HG03095 (cell line): Measurements from ENCODE around the gene RAB8B.
"Not testable (repeated sequence)": the region's sequence is repeated elsewhere in the genome, so short reads cannot be mapped to it uniquely, and the experiment has no call there.

ENCODE experiments used
- ATAC-seq: cut with Tn5 transposase; IDR thresholded peaks from one replicate; pipeline ENCODE4 v1.9.1; 2021; ENCODE audit warnings: moderate library complexity; ENCODE audit not compliant: unreplicated experiment

Gene RAB8B

DNA sequence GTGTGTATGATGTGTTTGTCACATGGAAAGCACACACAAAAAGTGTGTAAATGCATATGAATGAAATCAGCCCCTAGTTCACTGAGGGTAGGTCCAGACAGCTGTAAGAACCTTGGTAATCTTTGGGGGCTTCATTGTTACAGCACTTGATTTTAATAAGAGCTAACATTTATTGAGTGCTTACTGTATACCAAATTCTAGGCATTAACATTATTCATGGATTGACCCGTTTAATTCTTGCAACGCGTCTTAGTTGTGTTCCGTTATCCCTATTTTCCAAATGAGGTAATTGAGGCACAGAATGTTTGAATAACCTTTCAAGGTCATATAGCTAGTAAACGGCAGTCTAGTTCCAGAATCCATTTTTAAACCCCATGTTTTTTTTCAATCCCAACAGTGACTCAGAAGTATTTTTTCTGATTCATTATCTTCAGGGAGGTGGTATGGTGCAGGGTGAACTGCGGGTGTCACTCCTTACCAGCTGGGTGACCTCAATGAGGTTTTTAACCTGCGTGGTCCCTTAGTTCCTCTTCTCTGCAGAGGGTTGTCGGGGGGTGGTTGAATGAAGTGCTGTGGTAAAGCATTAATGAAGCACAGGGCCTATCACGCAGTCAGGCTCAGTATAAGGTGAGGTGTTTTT, 14.2 kb downstream of the RAB8B start:
- no peak for ATAC-seq

DNA sequence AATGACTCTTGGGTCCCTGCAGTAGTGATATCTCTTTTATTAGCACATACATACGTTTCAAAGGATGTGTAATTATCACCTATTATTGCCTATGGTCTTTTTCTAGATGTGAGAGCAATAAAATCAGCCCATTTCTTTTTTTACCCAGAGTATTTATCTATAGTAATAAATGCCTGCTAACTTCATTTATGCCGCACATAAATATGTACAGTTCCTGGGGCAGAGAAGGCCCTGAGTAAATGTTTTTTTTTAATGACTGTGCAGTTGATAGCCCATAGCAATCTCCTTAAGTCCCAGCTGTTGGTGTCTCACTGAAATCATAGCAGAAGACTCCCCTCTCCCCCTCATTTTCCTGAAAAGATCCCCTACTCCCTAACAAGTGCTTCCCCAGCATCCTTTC, 16.7 kb downstream of the RAB8B start:
- no peak for ATAC-seq

GRCh38 chr15:63208824-63209223, 19.4 kb downstream of the RAB8B start:
- not testable (repeated sequence) for ATAC-seq

GRCh38 chr15:63210151-63211091, 21.0 kb downstream of the RAB8B start:
- no peak for ATAC-seq

DNA sequence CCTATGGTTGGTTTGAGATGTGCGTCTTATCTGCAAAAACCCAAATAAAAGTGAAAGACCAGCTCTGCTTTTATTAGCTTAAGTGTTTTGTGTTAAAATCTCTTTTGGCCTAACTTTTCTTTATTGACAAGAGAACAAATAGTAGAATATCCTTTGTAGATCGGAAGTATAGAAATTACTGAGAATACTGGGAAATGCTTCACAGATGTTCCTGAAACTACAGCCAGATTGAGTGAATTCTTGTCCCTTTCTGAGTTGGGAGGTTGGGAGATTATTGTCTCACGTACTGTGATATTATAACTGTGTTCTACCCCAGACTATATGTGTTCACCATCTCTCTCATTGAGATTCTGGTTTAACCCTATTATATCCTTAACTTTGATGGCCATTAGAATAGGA, 21.7 kb downstream of the RAB8B start:
- ATAC-seq: no peak

- ATAC-seq: no peak
Observed at GRCh38 chr15:63211549-63211948, 22.1 kb downstream of the RAB8B start.

DNA sequence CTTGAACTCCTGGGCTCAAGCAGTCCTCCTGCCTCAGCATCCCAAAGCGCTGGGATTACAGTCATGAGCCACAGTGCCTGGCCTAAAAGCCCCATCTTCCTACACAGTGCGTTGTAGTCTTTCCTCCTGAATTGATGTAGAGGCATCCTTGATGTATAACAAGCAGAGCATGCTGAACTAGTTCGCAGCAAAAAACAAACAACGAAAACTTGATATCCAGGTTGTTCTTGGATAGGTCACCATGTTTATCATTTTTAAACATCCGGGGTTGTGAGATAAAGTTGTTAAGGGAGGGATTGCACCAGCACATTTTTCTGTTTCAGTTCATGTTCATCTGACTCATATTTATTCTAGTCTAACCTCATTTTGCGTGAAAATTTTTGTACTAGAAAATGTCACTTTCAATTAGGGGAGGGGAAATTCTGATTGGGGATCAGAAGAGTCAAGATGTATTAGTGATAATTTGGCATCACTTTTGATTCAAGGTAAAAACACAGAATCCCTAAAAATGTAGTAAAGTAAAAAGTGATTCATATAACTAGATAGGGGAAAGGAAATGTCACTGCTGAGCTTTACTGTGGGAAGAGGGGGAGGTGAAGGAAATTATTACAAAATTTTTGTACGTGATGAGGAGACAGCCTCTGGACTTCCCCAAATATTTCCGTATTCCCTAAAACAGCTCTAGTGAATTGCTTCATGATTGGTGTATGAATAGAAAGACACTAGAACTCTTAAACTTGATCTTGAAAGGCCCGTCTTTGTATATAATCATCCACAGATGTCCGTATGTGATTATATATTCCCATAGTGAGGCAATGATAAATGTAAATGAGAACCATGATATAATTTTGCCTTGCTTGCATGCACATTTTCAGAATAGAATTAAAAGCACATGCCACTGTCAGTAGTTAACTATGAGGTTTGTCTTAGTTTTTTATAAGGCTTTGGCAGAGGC, 22.9 kb downstream of the RAB8B start:
- ATAC-seq: no peak

GRCh38 chr15:63218100-63218808, 28.8 kb downstream of the RAB8B start:
- no peak for ATAC-seq

- no peak for ATAC-seq
Observed at GRCh38 chr15:63219196-63219710, 29.8 kb downstream of the RAB8B start.

- ATAC-seq: no peak
Observed at GRCh38 chr15:63221346-63221745, 31.9 kb downstream of the RAB8B start.

DNA sequence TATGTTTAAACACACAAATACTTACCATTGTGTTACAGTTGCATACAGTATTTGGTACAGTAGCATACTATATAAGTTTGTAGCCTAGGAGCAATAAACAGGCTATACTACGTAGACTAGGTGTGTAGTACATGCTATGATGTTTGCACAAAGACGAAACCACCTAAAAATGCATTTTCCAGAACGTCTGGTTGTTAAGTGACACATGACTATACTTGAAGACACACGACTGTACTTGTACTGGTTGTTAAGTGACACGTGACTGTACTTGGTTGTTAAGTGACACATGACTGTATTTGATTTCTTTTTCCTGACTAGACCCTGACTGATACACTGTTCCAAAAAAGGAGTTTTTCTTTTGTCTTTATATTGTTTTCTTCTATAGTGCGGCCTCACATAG, 34.1 kb downstream of the RAB8B start:
- no peak for ATAC-seq

DNA sequence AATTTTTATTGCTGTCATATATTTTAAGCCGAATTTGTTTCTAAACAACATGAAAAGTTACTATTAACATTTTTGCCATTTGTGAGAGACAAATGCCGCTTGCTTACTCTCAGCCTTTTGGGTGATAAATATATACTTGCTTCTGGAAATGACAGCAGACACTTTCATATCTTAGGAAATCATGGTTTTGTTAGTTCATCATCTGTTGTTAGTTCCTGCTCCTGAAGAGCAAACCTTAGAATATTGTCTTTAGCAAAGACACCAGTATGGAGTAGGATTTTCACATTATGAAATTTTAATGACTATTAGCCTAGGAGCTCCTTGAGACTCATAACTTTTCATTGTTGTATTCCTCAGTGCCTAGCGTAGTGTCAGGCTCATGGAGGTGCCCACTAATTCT, 36.0 kb downstream of the RAB8B start:
- no peak for ATAC-seq

- ATAC-seq: no peak
Observed at GRCh38 chr15:63226155-63226883, 36.9 kb downstream of the RAB8B start.

- ATAC-seq: no peak
Observed at GRCh38 chr15:63226966-63227401, 37.6 kb downstream of the RAB8B start.

DNA sequence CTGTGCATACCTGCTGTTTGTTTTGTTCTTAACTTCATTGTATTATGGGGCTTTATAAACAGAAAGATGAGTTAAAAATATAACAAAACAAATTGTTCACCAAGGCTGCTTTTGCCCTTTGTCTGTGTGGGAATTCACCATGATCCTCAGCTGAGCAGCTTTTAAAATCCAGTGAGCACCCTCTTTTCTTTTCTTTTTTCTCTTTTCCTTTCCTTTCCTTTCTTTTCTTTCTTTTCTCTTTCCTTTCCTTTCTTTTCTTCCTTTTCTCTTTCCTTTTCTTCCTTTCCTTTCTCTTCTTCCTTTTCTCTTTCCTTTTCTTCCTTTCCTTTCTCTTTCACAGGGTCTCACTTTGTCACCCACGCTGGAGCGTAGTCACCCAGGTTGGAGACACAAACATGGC, 38.3 kb downstream of the RAB8B start:
- ATAC-seq: no peak

DNA sequence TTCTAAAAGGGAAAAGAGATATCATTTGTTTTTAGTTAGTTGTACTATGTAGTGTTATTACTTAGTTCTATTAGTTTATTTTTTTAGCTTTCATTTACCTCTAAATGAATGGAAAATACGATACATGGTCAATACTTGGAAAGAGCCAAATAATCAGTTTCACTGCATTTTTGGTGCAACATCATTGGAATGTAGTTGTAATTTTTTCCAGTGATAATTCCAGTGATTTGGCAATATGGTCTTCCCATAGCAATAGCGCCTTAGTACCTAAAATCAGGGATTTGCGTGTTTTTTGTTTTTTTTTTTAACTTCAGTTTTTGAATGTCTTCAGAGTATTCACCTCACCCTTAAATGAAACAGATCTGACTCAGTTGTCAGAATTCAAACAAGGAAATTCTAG, 41.8 kb downstream of the RAB8B start:
- no peak for ATAC-seq

DNA sequence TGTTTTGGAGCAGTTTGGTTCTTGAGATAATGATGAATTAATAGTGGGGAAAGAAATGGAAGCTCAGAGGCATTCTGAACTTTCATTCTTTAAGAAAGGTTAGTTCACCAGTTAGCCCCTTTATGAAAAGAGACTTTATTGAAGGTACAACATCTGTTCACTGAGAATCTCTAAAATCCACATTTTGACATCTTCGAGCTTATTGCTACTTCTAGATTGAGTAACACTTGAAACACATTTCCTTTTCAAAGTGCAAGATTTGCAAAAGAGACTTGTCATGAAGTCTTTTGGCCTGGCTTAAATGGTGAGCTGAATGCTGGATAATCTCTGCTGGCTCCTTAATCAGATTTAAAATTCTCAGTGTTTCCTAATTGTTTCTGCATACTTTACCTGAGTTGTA, 42.3 kb downstream of the RAB8B start:
- ATAC-seq: no peak

- ATAC-seq: no peak
Observed at GRCh38 chr15:63232405-63232804, 43.0 kb downstream of the RAB8B start.

GRCh38 chr15:63232943-63233342, 43.5 kb downstream of the RAB8B start:
- ATAC-seq: no peak
